Neural cell (in vitro differentiated cells): ENCODE results near the gene TNRC6C. TPM values are rescaled to one million over a fixed set of nuclear protein-coding genes. Genes with fewer than 3 reads are reported as not detected.
A peak's percentile ranks its signal among the peaks of the same experiment; 100 is the strongest.

Source experiments
- H2AFZ ChIP-seq: fragments of 200-600, 300-800 bp; sonication (generic), shearing (Covaris generic); 2 replicates; pipeline ENCODE4 v1.6.0; 2014; ENCODE audit warnings: low read depth, mild to moderate bottlenecking, antibody characterized with exemption, low read length, moderate library complexity
- H3F3A ChIP-seq: fragments of 200-600 bp; shearing (Covaris generic); 2 replicates; pipeline ENCODE4 v1.6.1; 2016; ENCODE audit warnings: mild to moderate bottlenecking, moderate library complexity, mixed read lengths, antibody characterized with exemption, low read length; ENCODE audit not compliant: insufficient read depth, poor library complexity, severe bottlenecking
- H3K27ac ChIP-seq: fragments of 200-600, 300-800 bp; sonication (generic), shearing (Covaris generic); 2 replicates; pipeline ENCODE4 v1.5.1; 2014; ENCODE audit warnings: mild to moderate bottlenecking, low read length, moderate library complexity
- H3K27me3 ChIP-seq: fragments of 300-800, 200-600 bp; sonication (generic), shearing (Covaris generic); 2 replicates; pipeline ENCODE4 v1.6.0; 2014; ENCODE audit warnings: mild to moderate bottlenecking, low read depth, low read length, moderate library complexity; ENCODE audit not compliant: insufficient read depth
- H3K36me3 ChIP-seq: fragments of 300-800, 200-600 bp; sonication (generic), shearing (Covaris generic); 2 replicates; pipeline ENCODE4 v1.5.1; 2014; ENCODE audit warnings: mild to moderate bottlenecking, antibody characterized with exemption, low read length, moderate library complexity; ENCODE audit not compliant: insufficient read depth
- H3K4me2 ChIP-seq: fragments of 300-800, 200-600 bp; sonication (generic), shearing (Covaris generic); 2 replicates; pipeline ENCODE4 v1.6.0; 2014; ENCODE audit warnings: mild to moderate bottlenecking, low read length
- H3K4me3 ChIP-seq: fragments of 300-800, 200-600 bp; sonication (generic), shearing (Covaris generic); 2 replicates; pipeline ENCODE4 v1.5.1; 2014; ENCODE audit warnings: mild to moderate bottlenecking, low read length, moderate library complexity
- H3K79me2 ChIP-seq: fragments of 200-600 bp; shearing (Covaris generic); replicated peaks from 2 replicates; pipeline ENCODE4 v1.6.0; 2014; ENCODE audit warnings: mild to moderate bottlenecking, low read length, moderate library complexity; ENCODE audit not compliant: insufficient read depth
- H3K9ac ChIP-seq: fragments of 300-800, 200-600 bp; sonication (generic), shearing (Covaris generic); 2 replicates; pipeline ENCODE4 v1.6.1; 2016; ENCODE audit warnings: mild to moderate bottlenecking, low read length, mixed read lengths
- H3K9me2 ChIP-seq: fragments of 200-600 bp; shearing (Covaris generic); 2 replicates; pipeline ENCODE4 v1.6.1; 2016; ENCODE audit warnings: mild to moderate bottlenecking, low read length, mixed read lengths; ENCODE audit not compliant: insufficient read depth
- H3K9me3 ChIP-seq: fragments of 200-600, 300-800 bp; sonication (generic), shearing (Covaris generic); 2 replicates; pipeline ENCODE4 v1.6.1; 2016; ENCODE audit warnings: mild to moderate bottlenecking, mixed run types, low read length, moderate library complexity, mixed read lengths
- H4K20me1 ChIP-seq: fragments of 200-600 bp; shearing (Covaris generic); 2 replicates; pipeline ENCODE4 v1.6.1; 2016; ENCODE audit warnings: mild to moderate bottlenecking, mixed run types; ENCODE audit not compliant: insufficient read depth
- EP300 ChIP-seq: fragments of 450-650 bp; conservative IDR thresholded peaks from 2 replicates; pipeline ENCODE4 v1.6.1; 2014; ENCODE audit warnings: antibody characterized with exemption, mild to moderate bottlenecking, moderate library complexity; ENCODE audit not compliant: poor library complexity, severe bottlenecking
- EZH2 ChIP-seq: fragments of 200-600, 300-800 bp; shearing (Covaris generic), sonication (generic); IDR thresholded peaks from 2 replicates; pipeline ENCODE4 v1.6.1; 2014; ENCODE audit warnings: antibody characterized with exemption, low read length, borderline replicate concordance, mild to moderate bottlenecking; ENCODE audit not compliant: insufficient read depth, poor library complexity, severe bottlenecking
- MXI1 ChIP-seq: fragments of 450-650 bp; conservative IDR thresholded peaks from 2 replicates; pipeline ENCODE4 v1.6.1; 2014; ENCODE audit warnings: antibody characterized with exemption, mild to moderate bottlenecking; ENCODE audit not compliant: poor library complexity, severe bottlenecking
- POLR2AphosphoS5 ChIP-seq: IDR thresholded peaks from 2 replicates; pipeline ENCODE4 v1.6.1; 2012
- RAD21 ChIP-seq: fragments of 450-650 bp; conservative IDR thresholded peaks from 2 replicates; pipeline ENCODE4 v1.6.1; 2014; ENCODE audit warnings: antibody characterized with exemption, mild to moderate bottlenecking, moderate library complexity
- SMC3 ChIP-seq: fragments of 450-650 bp; conservative IDR thresholded peaks from 2 replicates; pipeline ENCODE4 v1.6.1; 2014; ENCODE audit warnings: antibody characterized with exemption, mild to moderate bottlenecking, moderate library complexity; ENCODE audit not compliant: poor library complexity
- TAF1 ChIP-seq: IDR thresholded peaks from 2 replicates; pipeline ENCODE4 v1.6.1; 2012; ENCODE audit warnings: low read depth
- polyA plus RNA-seq: library from polyadenylated mRNA; depleted of rRNA; stranded (reverse); fragments of >200 nt; gene quantifications from 2 replicates; pipeline ENCODE4 v1.2.3, GENCODE V29; 2014
- TF ChIP-seq, protein P1 (sequence below): IDR thresholded peaks from 2 replicates; pipeline ENCODE4 v1.6.1; 2012; ENCODE audit warnings: borderline replicate concordance
- TF ChIP-seq, protein P2 (sequence below): fragments of 450-650 bp; IDR thresholded peaks from 2 replicates; pipeline ENCODE4 v1.5.1; 2014; ENCODE audit warnings: antibody characterized with exemption, mild to moderate bottlenecking, moderate library complexity; ENCODE audit not compliant: poor library complexity, severe bottlenecking

The TNRC6C gene
- polyA plus RNA-seq, 1 donor from 2014 or later, result 15.4 TPM

DNA sequence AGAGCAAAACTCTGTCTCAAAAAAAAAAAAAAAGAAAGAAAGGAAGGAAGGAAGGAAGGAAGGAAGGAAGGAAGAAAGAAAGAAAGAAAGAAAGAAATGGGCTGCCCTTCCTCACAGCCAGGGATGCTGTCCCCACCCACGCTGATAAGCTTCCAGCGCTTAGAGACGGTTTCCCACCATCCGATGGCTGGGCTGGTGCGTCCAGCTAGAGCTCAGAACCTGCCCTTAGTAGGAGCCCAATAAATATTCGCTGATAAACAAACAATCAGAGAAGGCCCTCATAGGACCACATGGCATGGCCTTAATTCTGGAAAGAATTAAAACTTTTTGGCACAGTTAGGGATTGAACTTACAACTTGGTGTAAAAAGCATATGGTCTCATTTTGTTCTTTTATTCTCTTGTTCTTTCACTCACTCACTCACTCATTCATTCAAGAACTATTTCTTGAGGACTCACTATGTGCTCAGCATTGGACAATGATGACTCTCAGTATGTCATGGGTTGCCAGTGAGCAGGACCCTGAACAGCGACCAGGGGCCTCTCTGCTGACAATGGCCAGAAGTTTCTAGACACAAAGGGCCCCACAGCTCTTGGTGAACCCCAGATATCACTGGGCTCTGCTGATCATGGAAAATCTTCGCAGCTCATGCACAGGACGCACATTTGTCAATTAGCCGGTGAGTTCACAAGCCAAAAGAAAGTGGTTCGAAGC lies 32.5 kb upstream of the TNRC6C start:
- no peaks in the 10 kb centered on the region for H3K36me3 ChIP-seq
- no peak overlapping the region for H3K4me3 ChIP-seq
- H4K20me1 ChIP-seq, result no peaks in the 10 kb centered on the region
- TF ChIP-seq MXI1, result no peak
- H3K27ac ChIP-seq, result no peak overlapping the region
- H3K27me3 ChIP-seq, result no peaks in the 10 kb centered on the region
- no peak overlapping the region for H3K9ac ChIP-seq
- H3K4me2 ChIP-seq, result no peak overlapping the region
- no peak overlapping the region for H2AFZ ChIP-seq
- no peaks in the 10 kb centered on the region for H3F3A ChIP-seq
- H3K9me2 ChIP-seq, result no peaks in the 10 kb centered on the region
- no peaks in the 10 kb centered on the region for H3K9me3 ChIP-seq
- no peaks in the 10 kb centered on the region for H3K79me2 ChIP-seq

DNA sequence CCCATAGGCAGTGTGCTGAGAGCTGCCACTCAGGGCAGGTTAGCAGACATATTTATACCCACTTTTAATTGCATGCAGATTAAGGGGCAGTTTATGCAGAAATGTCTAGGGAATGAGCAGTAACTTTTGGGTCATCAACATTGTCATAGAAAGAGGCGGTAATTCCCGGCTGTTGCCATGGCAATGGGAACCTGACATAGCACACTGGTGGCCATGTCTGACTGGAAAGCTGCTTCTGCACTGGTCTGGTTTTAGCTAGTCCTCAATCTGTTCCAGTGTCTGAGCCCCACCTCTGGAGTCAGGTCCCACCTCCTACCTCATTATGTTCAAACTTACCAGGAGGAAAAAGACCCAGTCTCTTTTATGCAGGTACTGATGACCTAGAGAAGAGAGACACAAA lies 31.5 kb upstream of the TNRC6C start:
- Histone ChIP-seq H3K27me3 (no peaks in the 10 kb centered on the region), H3F3A (no peaks in the 10 kb centered on the region), H3K27ac (peak overlapping the region; percentile 31), H3K9me2 (no peaks in the 10 kb centered on the region), H3K4me2 (peak overlapping the region; percentile 19), H3K79me2 (no peaks in the 10 kb centered on the region), H4K20me1 (no peaks in the 10 kb centered on the region), H3K9me3 (no peaks in the 10 kb centered on the region), H3K9ac (peak overlapping the region; percentile 26), H3K4me3 (peak overlapping the region; percentile 28), H3K36me3 (no peaks in the 10 kb centered on the region), H2AFZ (no peak overlapping the region)
- TF ChIP-seq SMC3 (no peak), EP300 (no peak), TAF1 (no peak), EZH2 (no peak), POLR2AphosphoS5 (no peak), RAD21 (no peak), MXI1 (no peak)
- TF ChIP-seq, protein P1, sequence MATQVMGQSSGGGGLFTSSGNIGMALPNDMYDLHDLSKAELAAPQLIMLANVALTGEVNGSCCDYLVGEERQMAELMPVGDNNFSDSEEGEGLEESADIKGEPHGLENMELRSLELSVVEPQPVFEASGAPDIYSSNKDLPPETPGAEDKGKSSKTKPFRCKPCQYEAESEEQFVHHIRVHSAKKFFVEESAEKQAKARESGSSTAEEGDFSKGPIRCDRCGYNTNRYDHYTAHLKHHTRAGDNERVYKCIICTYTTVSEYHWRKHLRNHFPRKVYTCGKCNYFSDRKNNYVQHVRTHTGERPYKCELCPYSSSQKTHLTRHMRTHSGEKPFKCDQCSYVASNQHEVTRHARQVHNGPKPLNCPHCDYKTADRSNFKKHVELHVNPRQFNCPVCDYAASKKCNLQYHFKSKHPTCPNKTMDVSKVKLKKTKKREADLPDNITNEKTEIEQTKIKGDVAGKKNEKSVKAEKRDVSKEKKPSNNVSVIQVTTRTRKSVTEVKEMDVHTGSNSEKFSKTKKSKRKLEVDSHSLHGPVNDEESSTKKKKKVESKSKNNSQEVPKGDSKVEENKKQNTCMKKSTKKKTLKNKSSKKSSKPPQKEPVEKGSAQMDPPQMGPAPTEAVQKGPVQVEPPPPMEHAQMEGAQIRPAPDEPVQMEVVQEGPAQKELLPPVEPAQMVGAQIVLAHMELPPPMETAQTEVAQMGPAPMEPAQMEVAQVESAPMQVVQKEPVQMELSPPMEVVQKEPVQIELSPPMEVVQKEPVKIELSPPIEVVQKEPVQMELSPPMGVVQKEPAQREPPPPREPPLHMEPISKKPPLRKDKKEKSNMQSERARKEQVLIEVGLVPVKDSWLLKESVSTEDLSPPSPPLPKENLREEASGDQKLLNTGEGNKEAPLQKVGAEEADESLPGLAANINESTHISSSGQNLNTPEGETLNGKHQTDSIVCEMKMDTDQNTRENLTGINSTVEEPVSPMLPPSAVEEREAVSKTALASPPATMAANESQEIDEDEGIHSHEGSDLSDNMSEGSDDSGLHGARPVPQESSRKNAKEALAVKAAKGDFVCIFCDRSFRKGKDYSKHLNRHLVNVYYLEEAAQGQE, result no peak
- TF ChIP-seq, protein P2, sequence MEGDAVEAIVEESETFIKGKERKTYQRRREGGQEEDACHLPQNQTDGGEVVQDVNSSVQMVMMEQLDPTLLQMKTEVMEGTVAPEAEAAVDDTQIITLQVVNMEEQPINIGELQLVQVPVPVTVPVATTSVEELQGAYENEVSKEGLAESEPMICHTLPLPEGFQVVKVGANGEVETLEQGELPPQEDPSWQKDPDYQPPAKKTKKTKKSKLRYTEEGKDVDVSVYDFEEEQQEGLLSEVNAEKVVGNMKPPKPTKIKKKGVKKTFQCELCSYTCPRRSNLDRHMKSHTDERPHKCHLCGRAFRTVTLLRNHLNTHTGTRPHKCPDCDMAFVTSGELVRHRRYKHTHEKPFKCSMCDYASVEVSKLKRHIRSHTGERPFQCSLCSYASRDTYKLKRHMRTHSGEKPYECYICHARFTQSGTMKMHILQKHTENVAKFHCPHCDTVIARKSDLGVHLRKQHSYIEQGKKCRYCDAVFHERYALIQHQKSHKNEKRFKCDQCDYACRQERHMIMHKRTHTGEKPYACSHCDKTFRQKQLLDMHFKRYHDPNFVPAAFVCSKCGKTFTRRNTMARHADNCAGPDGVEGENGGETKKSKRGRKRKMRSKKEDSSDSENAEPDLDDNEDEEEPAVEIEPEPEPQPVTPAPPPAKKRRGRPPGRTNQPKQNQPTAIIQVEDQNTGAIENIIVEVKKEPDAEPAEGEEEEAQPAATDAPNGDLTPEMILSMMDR, result no peak
